WI38 (cell line): Measurements from ENCODE around the gene DUS2.

Experiments used
- H3K4me3 ChIP-seq: 2 replicates; pipeline ENCODE4 v1.5.1; 2011; ENCODE audit warnings: low read depth, mild to moderate bottlenecking, control low read depth, low read length
- CTCF ChIP-seq: IDR thresholded peaks from 2 replicates; pipeline ENCODE4 v1.5.1; 2012; ENCODE audit warnings: low read depth, mild to moderate bottlenecking, control low read depth, low read length

The DUS2 gene

GRCh38 chr16:68069511-68070248, 46.6 kb downstream of the DUS2 start:
- no peak for TF ChIP-seq CTCF
- no peak overlapping the region for H3K4me3 ChIP-seq

GRCh38 chr16:68070249-68070730, 47.2 kb downstream of the DUS2 start:
- no peak overlapping the region for H3K4me3 ChIP-seq
- no peak for TF ChIP-seq CTCF

GRCh38 chr16:68070806-68071517, 47.9 kb downstream of the DUS2 start:
- H3K4me3 ChIP-seq: no peak overlapping the region
- TF ChIP-seq CTCF: no peak

- no peak overlapping the region for H3K4me3 ChIP-seq
- no peak for TF ChIP-seq CTCF
Measured at GRCh38 chr16:68071518-68071901, 48.4 kb downstream of the DUS2 start.

- no peak overlapping the region for H3K4me3 ChIP-seq
- no peak for TF ChIP-seq CTCF
Measured at GRCh38 chr16:68072038-68072695, 49.1 kb downstream of the DUS2 start.

- no peak for TF ChIP-seq CTCF
- H3K4me3 ChIP-seq: no peak overlapping the region
Measured at GRCh38 chr16:68073902-68074760, 51.0 kb downstream of the DUS2 start.
